ENCODE measurements around the gene SRGAP2C.
"Not testable (repeated sequence)": the region's sequence is repeated elsewhere in the genome, so short reads cannot be mapped to it uniquely, and the experiment has no call there.

SRGAP2C gene

GRCh38 chr1:121386319-121386948 is 201.7 kb downstream of the SRGAP2C start:
- H3K4me3 ChIP-seq (ENCODE audit: control insufficient read depth, low read depth, low read length); DNase-seq (ENCODE audit: low read depth): not testable (repeated sequence)

DNA sequence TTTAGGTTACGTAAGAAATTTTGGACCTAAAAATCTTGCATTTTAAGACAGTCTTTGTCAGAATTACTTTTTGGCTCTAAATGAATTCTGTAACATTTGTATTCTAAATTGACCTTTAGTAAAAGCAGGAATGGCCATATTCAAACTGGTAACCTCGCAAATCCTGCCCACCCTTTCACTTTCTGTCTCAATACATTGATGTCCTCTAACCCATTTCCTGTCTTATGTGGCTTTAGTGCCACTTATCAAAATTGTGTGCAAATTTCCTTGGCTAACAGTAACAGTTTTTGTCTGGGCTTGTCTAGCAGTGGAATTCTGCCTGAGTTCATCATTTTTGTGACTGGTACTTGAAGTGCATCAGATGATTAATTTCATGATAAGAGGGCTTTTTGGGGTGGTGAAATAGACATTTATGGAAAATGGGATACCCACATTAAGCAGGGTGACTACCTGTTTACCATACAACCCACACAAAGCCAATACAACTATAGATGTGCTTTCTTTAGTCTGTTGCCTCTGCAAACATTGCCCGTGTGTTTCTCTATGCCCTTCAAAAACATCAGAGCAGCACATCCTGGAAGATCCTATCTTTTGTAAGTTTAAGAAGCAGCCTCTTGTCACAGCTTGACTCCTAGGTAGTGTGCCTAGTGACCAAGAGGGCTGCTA is 205.3 kb downstream of the SRGAP2C start:
- H3K4me3 ChIP-seq (ENCODE audit: control insufficient read depth, low read depth, low read length); DNase-seq (ENCODE audit: low read depth): not testable (repeated sequence)

GRCh38 chr1:121392130-121392529 is 207.4 kb downstream of the SRGAP2C start:
- not testable (repeated sequence) for DNase-seq (ENCODE audit: low read depth); H3K4me3 ChIP-seq (ENCODE audit: control insufficient read depth, low read depth, low read length)

- DNase-seq (ENCODE audit: low read depth), result not testable (repeated sequence)
- H3K4me3 ChIP-seq (ENCODE audit: control insufficient read depth, low read depth, low read length), result peak overlapping the region; percentile 49
Measured at GRCh38 chr1:121395718-121396201, 211.0 kb downstream of the SRGAP2C start.

DNA sequence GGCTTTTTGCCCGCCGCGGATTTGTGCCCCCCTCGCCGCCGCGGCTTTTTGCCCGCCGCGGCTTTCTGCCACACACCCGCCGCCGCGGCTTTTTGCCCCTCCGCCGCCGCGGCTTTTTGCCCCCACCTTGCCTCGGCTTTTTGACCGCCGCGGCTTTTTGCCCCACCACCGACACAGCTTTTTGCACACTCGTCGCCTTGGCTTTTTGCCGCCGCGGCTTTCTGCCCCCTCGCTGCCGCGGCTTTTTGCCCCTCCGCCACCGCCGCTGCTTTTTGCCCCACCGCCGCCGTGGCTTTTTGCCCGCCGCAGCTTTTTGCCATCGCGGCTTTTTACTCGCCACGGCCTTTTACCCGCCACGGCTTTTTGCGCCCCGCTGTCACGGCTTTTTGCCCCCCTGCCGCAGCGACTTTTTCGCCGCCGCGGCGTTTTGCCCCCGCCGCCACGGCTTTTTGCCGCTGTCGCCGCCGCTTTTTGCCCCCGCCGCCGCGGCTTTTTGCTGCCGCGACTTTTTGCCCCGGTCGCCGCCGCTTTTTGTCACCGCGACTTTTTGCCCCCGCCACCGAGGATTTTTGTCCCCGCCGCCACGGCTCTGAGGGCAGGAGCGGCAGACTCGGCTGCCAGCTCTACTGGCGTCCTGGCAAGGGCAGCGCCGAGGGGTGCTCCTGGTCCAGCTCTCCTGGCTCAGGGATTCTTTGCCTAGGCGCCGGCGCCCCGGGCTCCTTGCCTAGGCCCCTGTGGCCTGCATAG is 211.7 kb downstream of the SRGAP2C start:
- DNase-seq (ENCODE audit: low read depth), result not testable (repeated sequence)
- H3K4me3 ChIP-seq (ENCODE audit: control insufficient read depth, low read depth, low read length), result peak overlapping the region; percentile 49

DNA sequence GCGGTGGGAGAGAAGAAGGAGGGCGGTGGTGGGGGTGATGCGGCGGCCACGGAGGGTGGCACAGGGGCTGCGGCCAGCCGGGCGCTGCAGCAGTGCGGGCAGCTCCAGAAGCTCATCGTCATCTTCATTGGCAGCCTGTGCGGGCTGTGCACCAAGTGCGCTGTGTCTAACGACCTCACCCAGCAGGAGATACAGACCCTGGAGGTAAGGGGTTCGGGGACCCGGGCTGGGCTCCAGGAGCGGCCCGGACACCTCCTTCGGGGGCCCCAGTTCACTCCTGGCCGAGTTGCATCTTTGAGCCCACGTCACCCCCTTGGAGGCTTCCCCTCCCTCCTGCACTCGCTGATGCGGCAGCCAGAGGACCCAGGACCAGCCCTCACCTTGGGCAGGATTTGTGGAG is 212.3 kb downstream of the SRGAP2C start:
- DNase-seq (ENCODE audit: low read depth); H3K4me3 ChIP-seq (ENCODE audit: control insufficient read depth, low read depth, low read length): not testable (repeated sequence)

DNA sequence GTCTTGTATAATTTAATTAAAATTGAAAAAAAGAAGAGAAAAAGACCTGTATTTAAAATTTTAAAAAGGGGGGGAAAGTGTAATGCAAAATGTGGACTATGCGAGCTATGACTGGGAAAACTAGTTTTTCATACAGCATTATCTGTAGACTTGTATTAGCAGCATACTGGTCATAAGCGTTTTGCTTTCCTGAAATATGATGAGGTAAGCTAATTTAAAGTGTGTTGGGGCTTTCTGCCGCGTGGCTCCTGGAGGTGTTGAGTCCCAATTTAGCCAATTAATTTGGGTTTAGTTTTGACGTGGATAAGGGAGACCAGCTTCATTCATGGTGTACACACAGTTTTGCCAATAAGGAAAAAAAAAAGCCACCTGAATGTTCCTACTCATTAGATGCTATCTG is 214.4 kb downstream of the SRGAP2C start:
- not testable (repeated sequence) for H3K4me3 ChIP-seq (ENCODE audit: control insufficient read depth, low read depth, low read length); DNase-seq (ENCODE audit: low read depth)

GRCh38 chr1:121400108-121400507 is 215.3 kb downstream of the SRGAP2C start:
- DNase-seq (ENCODE audit: low read depth); H3K4me3 ChIP-seq (ENCODE audit: control insufficient read depth, low read depth, low read length): not testable (repeated sequence)

DNA sequence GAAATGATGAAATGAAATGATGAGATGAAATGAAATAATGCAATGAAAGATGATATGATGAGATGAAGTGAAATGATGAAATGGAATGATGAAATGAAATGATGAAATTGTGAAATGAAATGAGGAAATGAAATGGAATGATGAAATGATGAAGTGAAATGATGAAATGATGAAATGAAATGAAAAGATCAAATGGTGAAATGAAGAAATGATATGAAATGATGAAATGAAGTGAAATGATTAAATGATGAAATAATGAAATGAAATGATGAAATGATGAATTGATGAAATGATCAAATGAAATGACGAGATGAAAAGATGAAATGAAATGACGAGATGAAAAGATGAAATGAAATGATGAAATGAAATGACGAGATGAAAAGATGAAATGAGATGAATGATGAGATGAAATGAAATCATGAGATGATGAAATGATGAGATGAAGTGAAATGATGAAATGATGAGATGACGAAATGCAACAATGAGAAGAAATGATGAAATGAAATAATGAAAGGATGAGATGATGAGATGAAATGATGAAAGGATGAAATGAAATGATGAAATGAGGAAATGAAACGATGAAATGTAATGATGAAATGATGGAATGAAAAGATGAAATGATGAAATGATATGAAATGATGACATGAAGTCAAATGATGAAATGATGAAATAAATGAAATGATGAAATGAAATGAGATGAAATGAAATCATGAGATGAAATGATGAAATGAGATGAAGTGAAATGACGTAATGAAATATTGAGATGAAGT is 216.0 kb downstream of the SRGAP2C start:
- DNase-seq (ENCODE audit: low read depth); H3K4me3 ChIP-seq (ENCODE audit: control insufficient read depth, low read depth, low read length): not testable (repeated sequence)

DNA sequence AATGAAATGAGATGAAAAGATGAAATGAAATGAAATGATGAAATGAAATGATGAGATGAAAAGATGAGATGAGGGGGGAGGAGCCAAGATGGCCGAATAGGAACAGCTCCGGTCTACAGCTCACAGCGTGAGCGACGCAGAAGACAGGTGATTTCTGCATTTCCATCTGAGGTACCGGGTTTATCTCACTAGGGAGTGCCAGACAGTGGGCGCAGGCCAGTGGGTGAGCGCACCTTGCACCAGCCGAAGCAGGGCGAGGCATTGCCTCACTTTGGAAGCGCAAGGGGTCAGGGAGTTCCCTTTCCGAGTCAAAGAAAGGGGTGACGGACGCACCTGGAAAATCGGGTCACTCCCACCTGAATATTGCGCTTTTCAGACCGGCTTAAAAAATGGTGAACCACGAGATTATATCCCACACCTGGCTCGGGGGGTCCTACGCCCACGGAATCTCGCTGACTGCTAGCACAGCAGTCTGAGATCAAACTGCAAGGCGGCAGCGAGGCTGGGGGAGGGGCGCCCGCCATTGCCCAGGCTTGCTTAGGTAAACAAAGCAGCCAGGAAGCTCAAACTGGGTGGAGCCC is 216.7 kb downstream of the SRGAP2C start:
- not testable (repeated sequence) for DNase-seq (ENCODE audit: low read depth); H3K4me3 ChIP-seq (ENCODE audit: control insufficient read depth, low read depth, low read length)

GRCh38 chr1:121403254-121403653 is 218.5 kb downstream of the SRGAP2C start:
- DNase-seq (ENCODE audit: low read depth); H3K4me3 ChIP-seq (ENCODE audit: control insufficient read depth, low read depth, low read length): not testable (repeated sequence)

DNA sequence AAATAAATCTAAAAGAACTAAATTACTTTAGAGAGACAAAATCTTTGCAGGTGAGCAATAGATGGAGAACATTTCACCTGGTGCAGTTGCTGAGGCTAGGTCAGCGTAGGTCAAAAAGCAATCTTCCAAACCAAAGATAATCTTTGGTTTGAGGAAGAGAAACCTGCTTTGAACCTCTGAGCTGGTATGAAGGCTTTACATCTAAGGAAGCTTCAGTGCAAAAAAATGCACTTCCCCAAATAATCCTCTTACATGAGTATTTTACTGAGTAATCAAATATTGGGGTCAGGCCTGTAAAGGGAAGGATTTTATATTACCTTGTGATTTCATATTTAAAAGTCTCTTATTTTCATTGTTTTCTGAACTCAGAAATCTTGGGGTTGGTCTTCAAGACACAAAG is 223.6 kb downstream of the SRGAP2C start:
- TF ChIP-seq CTCF (IDR thresholded peaks at IDR 0.05; ENCODE audit: control insufficient read depth, insufficient read depth, low read depth, low read length, missing control alignments), result no peak
- DNase-seq (ENCODE audit: low read depth), result no peak
- H3K4me3 ChIP-seq (ENCODE audit: control insufficient read depth, low read depth, low read length), result no peak overlapping the region

Data from AG09309 (cell line).